COLO829 (cell line): ENCODE measurements around the gene GPR156.
"Not testable (repeated sequence)": the region's sequence is repeated elsewhere in the genome, so short reads cannot be mapped to it uniquely, and the experiment has no call there.

ENCODE experiments used
- DNase-seq: peaks from one replicate; pipeline ENCODE4 v3.0.0; 2012; ENCODE audit warnings: low spot score

The GPR156 gene

DNA sequence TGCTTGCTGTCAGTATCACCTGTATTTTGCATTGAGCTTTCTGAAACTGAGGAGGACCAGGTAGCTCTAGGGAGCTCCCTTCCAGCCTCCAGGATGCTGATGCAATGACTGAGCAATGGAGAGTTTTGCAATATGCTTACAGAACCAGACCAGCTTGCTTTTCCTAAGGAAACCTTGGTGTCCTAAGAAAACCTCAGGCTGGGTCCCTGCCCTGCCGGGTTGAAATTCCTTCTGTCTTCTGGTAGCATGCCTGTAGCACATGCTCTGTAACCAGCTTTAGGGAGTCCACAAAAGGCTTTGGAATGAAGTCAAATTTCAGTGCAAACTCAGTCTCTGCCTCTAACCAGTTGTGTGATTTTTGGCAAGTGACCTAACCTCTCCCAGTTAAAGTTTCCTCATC lies 125.0 kb downstream of the GPR156 start:
- DNase-seq = no peak

DNA sequence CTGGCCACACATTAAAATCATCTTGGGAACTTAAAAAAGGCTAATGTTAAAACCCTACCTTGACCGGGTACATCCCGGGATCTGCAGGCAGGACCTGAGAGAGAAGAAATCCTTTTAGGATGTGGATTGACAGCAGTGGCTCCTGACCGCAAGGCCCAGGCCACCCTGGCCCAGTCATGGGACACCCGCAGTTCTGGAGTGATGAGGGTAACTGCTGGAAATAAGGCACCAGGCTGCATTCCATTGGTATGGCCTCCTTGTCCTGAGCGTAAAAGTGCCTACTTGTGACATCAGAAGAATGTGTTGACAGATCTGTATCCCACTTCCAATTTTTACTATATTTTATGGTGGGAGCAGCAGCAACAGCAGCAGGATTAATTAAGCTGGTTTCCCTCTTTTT lies 127.3 kb downstream of the GPR156 start:
- no peak for DNase-seq

DNA sequence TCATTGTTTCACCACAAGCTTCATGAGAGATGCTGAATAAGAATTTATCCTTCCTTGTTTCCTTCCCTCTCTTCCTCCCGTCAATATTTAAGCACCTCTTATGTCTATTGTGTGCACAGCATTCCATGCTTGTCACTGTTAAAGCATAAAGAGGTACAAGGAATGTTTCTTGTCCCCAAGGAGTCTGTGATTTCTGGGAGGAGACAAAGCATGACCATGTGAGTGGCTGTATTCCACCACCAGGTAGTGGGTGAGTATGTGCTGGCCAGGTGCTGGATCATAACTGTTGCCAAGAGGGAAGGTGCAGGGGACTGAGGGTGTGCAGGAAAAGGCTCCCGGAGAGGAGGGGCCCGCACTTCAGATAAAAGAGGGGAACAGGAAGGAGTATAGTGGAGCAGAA lies 127.9 kb downstream of the GPR156 start:
- DNase-seq = no peak

DNA sequence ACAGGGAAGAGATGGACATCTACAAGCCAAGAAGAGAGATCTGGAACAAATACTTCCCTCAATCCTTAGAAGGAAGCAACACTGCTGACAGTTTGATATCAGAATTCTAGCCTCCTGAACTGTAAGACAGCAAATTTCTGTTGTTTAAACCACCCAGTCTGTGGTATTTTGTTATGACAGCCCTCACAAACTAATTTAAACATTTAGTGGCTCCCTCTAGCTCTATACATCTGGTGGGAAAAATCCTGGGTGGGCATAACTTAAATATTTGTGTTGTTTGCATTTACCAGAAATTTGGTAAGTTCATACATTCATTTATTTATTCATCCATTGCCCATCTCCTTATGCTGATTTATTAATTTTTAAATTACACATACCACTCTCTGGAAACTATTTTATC lies 128.3 kb downstream of the GPR156 start:
- DNase-seq = no peak

DNA sequence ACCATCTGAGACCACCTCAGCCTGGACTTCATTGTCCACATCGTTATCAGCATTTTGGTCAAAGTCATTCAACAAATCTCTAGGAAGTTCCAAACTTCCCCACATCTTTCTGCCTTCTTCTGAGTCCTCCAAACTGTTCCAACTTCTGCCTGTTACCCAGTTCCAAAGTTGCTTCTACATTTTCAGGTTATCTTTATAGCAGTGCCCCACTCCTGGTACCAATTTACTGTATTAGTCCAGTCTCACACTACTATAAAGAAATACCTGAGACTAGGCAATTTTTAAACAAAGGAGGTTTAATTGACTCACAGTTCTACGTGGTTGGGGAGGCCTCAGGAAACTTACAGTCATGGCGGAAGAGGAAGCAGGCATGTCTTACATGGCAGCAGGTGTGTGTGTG lies 129.3 kb downstream of the GPR156 start:
- DNase-seq = not testable (repeated sequence)

DNA sequence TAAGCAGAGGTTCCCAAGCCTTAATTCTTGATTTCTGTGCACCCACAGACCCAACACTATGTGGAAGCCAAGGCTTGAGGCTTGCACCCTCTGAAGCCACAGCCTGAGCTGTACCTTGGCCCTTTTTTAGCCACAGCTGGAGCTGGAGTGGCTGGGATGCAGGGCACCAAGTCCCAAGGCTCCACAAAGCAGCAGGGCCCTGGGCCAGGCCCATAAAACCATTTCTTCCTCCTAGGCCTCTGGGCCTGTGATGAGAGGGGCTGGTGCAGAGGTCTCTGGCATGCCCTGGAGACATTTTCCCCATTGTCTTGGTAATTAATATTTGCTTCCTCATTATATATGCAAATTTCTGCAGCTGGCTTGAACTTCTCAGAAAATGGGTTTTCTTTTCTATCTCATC lies 129.9 kb downstream of the GPR156 start:
- DNase-seq = no peak

DNA sequence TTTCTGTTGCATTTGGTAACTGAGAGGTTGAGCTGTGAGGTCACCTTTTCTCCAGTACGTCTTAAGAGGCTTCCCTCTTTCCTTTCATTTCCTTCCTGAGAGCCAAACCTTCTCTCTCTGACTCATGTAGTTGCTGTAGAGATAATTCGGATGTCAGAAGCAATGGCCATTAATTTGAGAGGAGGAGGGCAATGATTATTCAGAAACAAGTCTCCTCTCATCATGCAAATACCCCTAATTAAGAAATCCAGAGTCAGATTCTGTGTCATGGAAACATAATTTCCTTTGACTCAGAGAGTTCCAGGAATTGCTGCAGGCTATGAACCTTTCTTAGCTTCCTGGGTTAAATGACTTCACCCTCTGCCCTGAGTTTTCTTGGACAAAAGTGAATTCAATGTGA lies 131.7 kb downstream of the GPR156 start:
- peak; percentile 95 for DNase-seq

DNA sequence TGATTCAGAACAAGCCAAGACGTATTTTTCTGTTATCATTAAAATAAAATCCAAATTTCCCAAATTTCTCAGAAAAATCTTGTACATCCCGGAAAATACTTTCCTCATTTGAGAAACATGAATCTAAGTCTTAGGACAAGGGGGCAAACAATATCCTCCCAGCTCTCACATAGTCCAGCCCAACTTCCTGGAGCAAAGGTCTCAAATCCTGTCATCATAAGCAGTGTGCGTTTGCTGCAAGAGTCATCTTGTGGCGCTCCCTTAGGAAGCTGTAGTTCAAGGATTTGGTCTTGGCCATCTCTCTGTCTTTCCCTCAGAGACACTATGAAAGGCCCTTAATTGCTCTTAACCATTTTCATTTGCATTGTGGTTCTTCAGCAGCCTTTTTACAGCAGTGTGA lies 133.2 kb downstream of the GPR156 start:
- no peak for DNase-seq

DNA sequence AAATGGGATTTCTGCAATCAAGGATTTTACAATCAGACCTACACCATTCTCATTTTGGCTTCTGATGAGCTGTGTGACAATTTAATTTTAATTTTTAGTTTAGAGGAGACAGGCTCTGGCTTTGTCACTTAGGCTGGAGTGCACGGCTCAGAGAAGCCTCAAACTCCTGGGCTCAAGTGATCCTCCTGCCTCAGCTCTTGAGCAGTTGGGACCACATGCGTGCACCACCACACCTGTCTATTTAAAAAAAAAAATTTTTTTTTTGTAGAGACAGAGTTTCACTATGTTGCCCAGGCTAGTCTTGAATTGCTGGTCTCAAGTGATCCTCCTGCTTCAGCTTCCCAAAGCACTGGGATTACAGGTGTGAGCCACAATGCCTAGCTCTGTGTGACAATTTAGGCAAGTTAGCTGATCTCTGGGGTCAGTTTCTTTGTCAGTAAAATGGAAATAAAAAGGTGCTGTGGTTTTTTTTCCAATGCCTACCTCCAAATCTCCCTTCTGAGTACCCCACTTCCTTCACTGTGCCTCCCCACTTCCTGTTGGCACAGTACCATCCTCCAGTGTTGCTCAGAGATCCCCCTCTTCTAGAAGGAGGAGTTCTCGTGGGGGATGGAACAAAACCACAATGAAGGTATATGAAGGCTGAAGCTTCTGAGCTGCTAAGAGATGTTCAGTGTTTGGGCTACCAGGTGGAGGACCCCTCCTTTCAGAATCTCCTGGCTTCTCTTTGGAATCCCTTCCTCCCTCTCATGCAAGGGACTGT lies 136.7 kb downstream of the GPR156 start:
- no peak for DNase-seq

DNA sequence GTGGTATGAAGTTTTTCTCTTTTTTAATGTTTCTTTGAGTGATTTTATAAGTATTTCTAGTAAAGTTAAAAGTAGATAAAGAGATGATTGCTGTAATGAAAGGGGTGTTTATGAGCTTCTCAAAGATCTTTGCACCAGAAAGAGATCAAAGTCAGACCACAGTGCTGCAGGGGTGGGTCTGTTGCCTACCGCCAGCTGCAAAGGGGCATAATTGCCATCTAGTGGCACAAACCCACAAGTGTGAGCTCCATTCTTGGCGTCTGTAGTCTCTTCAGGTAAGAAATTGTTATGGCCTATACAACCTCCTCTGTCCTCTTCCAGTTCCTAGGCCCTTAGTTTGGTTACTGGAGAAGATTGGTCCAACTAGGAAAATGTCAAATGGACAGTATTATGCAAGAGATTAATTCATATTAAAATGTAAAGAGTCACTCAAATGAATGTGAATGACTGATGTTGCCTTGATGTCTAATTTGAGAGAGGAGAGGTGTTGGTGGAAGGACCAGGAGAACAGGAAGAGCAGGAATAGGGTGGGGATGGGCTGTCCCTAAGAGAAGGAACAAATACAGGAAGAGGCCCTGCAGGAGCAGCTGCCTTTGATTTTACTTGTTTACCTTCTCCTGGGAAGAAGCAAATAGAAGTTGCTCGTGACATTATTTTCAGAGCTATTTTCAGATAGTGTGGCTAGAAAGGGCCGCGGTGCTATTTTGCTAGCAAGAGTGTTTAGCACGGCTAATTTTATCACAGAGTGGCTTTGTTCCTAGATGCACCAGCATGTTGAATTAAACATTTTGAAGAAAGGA lies 137.8 kb downstream of the GPR156 start:
- peak; percentile 45 for DNase-seq

DNA sequence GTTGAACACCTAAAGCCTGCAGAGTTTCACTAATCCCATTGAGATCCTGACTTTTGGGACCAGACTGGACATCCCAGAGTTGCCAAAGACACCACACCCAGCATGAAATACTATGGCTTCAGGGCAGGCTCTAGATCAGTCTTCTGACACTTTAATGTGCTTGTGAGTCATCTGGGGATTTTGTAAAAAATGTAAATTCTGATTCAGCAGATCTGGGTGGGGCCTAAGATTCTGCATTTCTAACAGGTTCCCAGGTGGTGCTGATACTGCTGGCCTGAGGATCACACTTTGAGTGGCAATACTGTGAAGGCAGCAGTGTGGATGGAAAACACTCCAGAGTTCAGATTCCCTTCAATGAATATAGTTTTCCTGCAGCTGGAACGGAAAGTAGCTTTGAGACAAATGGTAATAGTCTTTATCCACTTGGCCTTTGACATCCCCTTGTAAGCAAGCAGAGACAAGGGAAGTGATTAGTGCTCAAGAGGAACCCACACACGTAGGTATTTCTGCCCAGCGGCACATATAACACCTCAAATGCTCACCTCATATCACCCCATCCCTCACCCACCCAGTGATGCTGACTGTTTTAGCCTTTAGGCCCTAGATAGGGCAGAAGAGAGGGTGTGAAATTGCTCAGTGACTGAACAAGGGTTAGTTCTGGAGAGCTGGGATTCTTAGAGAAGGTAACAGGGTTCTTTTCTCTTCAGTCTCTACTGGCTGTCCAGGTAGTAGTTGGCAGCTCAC lies 139.3 kb downstream of the GPR156 start:
- peak; percentile 42 for DNase-seq

DNA sequence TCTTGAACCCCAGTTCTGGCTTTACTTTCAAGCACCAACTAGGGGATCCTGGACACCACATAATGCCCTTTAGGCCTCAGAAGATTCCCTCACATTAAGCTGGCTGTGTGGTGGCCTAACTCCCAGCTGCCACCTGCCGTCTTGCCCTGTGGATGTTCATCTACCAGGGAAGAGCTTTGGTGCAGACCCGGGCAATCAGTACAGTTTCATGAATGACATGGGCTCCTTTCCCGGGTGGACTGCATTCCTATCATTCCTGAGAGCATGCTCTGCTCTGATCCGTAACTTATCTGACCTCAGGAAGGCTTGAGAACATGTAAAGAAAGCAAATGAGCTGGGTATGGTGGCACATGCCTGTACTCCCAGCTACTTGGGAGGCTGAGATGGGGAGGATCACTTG lies 140.8 kb downstream of the GPR156 start:
- DNase-seq = no peak

DNA sequence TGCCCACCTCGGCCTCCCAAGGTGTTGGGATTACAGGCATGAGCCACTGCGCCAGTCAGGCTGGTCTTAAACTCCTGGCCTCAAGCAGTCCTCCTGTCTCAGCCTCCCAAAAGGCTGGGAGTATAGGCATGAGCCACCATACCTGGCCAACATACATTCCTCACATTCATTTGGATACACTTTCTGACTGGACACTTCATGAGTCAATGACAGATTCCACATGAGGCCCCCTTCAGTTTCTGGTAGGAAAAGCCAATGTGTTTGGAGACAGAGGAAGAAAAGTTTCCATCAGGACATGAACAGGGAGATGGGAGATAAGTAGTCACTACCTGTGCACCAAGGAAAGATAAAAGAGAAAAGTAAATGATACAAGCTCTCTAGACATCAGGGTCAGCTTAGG lies 141.3 kb downstream of the GPR156 start:
- DNase-seq = no peak

DNA sequence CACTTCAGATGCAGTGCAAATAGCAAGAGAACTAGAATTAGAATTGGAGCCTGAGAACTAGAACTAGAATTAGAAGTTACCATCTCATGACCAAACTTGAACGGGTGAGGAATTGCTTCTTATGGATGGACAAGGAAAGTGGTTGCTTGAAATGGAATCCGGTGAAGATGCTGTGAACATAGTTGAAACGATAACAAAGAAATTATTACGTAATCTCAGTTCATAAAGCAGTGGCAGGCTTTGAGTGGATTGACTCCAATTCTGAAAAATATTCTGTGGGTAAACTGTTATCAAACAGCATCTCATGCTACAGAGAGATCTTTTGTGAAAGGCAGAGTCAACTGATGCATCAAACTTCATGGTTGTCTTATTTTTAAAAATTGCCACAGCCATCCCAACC lies 142.8 kb downstream of the GPR156 start:
- no peak for DNase-seq

DNA sequence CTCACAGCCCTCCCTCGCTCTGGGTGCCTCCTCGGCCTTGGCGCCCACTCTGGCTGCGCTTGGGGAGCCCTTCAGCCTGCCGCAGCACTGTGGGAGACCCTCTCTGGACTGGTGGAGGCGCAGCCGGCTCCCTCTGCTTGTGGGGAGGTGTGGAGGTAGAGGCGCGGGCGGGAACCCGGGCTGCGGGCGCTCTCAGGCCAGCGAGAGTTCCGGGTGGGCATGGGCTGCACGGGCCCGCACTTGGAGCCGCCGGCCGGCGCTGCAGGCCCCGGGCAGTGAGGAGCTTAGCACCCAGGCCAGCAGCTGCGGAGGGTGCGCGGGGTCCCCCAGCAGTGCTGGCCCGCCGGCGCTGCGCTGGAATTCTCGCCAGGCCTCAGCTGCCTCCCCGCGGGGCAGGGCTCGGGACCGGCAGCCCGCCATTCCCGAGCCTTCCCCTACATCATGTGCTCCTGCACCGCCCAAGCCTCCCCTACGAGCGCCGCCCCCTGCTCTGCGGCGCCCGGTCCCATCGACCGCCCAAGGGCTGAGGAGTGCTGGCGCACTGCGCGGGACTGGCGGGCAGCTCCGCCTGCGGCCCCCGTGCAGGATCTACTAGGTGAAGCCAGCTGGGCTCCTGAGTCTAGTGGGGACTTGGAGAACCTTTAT lies 144.8 kb downstream of the GPR156 start:
- no peak for DNase-seq

DNA sequence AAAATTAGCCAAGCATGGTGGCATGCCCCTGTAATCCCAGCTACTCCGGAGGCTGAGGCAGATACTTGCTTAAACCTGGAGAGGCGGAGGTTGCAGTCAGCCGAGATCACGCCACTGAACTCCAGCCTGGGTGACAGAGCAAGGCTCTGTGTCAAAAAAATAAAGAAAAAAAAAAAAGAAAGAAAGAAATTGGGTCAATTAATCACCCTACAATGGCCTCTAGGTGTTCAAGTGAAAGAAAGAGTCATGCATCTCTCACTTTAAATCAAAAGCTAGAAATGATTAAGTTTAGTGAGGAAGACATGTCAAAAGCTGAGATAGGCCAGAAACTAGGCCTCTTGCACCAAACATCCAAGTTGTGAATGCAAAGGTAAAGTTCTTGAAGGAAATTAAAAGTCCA lies 145.9 kb downstream of the GPR156 start:
- DNase-seq = no peak

DNA sequence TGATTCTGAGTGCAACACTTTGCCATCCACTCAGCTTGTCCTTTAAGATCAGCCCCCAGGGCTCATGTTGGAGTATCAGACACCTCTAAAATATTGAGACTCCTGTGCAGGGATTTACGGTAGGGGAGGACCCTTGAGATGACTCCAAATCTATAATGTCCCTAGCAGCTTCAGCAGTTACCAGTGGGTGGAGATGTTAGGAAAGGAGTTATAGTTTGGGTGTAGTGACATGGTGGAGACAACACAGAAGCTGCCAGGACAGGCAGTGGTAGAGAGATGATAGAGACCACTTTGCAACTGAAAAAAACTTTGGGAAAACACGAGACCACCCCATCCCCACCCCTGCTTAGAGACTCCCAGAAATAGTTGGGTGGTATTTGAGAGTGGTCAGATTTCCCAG lies 147.5 kb downstream of the GPR156 start:
- DNase-seq = no peak

DNA sequence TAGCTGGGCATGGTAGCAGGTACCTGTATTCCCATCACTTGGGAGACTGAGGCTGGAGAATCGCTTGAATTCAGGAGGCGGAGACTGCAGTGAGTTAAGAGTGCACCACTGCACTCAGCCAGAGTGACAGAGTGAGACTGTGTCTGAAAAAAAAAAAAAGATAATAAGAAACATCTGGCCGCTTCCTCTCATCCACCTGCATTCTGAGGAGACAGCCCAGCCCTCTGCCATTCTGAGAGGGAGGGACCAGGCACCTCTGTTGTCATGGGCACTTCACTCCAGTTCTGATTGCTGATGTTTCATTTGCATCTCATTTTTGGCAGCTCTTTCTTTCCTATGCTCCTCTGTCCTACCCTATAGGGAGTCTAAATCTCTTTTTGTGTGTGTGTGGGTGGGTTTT lies 154.4 kb downstream of the GPR156 start:
- DNase-seq = no peak

DNA sequence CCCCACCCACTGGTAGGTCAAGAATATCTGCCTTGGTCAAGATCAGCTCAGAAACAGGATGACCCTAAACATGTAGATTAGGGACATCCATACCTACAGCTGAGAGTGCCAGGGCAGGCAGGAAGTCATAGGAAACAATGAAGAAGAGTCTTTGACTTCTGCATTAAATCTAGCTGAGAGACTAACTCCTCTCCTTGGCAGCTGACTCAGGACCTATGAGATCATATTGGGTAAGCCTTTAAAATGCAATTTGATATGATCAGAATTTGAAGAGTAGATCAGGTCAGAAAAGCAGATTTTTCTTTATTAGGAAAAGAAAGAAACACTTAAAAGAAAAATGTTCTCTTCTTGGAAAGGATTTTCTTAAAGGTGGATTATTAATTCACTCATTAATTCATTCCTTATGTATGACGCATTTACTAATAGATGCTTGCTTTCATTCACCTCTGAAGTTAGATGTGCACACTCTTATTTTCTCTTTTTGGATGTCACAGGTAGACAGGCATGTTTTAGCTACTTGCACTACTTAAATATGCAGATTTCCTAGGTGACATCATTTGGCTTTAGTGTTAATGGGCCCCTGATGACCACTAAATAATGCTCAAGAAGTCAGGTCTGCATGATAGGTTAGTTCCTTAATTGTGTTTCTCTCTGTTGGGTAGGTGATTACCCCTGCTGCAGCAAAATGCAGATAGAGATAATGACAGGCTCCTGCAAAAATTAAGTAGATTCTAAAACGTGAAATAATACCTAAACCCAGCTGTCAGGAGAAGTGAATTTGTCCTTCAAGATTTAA lies 155.1 kb downstream of the GPR156 start:
- no peak for DNase-seq

DNA sequence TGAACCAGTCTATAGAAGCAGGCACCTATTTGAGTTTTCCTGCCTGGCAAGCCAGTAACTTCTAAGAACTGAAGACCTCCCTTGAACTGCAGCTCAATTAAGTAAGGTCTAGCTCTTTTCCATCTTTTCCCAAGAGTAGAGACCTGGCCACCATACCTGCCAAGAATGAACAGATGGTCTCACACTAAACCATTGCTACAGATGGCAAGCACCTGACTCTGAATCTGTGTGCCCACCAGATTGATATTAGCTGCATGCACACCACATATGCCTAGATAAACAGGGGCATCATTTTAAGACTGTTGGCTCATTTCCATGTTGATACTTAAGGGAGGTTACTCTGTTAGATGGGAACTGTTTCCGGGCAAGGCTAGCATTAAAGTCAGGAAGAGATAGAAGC lies 156.0 kb downstream of the GPR156 start:
- DNase-seq = no peak

DNA sequence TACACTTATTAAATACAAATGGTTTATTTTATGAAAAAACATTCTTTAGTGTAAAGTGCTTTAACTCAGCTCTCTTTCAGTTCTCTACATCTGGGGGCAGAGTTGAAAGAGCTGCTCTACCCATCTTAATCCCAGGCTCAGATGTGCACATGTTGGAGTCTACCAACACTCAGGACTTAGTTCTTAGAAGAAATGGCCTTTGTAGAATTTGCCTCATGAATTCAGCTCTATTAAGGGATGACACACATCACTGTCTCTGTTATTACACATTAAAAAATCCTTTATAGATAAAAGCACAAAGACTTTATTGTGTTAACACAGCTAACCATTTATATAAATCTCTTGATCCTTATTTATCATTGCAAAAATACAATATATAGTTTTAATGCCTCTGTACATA lies 159.0 kb downstream of the GPR156 start:
- DNase-seq = peak; percentile 96
